GM21723 (cell line): ENCODE results near the gene CTXND1.

Experiments
- ATAC-seq: cut with Tn5 transposase; IDR thresholded peaks from one replicate; pipeline ENCODE4 v1.9.1; 2021; ENCODE audit warnings: mild to moderate bottlenecking, moderate library complexity; ENCODE audit not compliant: unreplicated experiment

Gene CTXND1

GRCh38 chr15:80183886-80184285 lies 68.1 kb downstream of the CTXND1 start:
- ATAC-seq, result no peak

DNA sequence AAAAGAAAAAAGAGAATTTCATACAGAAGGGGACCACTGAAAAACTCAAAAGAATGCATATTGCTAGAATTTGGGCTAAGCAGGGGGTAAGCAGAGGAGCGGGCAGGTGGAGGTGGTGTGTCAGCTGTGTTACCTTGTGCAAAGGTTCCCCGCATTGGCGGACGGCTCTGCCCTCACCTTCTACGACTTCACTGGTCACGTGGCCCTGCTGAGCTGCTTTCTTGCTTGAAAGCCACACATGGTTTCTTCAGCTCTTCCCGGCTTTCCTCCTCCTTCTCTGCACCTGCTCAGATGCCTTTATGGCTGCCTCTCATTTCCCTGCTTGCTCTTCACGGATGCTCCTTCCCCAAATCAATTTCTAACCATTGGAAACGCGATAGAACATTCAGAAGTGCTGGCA lies 68.7 kb downstream of the CTXND1 start:
- ATAC-seq, result no peak

DNA sequence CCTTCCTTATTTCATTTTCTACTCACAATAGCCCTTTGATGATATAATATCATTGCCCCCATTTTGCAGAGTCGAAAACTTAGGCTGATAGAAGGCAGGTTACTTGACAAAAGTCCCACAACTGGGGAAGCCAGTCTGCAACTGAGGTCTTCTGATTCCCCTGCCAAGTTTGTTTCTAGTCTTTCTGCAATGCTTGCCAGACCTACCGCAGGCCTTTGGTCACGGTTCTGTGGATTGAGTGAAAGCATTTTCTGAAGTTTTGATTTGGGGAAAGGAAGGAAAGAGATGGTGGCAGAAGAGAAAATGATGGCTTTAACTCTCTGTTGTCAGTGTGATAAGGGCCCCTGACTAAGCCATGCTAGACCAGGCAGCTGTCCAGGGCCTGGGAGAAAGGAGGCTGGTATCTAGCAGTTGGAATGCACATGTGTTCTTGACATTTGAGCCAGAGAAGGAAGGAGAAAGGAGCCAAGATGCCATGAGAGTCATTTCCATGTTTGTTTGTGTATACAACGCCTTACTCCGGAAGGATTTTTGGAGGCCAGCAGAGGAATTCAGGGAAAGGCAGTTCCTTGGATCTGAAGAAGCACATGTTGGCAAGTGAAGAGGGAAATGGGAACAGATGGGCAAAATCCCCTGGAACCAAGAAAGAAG lies 69.3 kb downstream of the CTXND1 start:
- no peak for ATAC-seq

GRCh38 chr15:80180986-80181385 lies 71.0 kb downstream of the CTXND1 start:
- no peak for ATAC-seq

DNA sequence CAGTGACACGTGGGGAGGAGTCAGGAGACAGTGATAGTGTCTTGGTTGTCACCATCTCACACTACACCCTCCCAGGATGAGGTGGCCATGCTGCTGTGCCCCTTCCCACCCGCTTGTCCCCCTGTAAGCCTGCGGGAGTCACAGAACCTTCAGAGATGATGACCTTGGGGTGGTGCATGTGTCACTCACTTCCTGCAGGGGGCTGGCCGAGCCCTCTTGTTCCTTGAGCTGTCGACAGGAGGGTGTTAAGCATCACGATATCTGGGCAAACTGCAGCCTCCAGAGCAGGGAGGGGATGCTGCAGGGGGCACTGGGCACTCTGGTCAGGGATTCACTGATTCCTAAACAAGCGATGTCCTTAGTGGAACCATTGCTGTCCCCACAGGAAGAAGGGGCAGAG lies 71.5 kb downstream of the CTXND1 start:
- no peak for ATAC-seq

- no peak for ATAC-seq
These were observed 72.1 kb downstream of the CTXND1 start for GRCh38 chr15:80179935-80180334.

- ATAC-seq, result no peak
These were observed 72.8 kb downstream of the CTXND1 start for GRCh38 chr15:80179025-80179759.

DNA sequence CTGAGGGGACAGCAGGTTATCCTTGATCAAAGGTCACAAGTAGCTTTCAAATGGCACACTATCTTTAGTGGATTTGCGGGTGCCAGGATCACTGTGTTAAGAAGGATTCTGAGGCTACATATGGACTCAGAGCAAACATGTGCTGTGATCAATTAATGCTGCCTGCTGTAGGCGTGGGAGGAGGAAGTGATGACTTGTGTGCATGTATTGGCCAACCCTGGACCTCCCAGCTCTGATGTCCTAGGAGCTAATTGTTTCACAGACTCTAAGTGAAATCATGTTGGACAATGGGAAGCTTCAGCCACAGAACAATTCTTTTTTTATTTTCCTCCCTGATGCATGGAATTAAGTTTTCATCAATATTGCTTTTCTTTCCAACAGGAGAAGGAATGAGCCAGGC lies 74.9 kb downstream of the CTXND1 start:
- no peak for ATAC-seq

DNA sequence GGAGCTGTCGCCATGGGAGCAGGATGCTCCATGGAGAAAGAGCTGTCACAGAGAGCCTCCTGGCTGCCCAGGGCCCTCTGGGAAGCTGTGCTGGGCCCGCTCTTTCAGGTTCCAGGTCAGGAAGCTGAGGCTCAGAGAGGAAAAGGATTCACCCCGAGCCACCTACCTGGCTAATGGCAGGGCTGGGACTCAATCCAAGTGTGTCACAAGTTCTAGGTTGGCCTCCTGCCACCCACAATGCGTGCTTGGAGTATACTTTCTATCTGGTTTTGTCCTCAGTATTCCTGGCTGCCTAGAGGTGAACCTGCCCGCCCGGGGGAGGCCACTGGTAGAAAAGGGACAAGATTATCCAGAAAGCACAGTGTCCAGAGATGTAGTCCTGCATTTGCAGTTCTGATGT lies 75.6 kb downstream of the CTXND1 start:
- no peak for ATAC-seq

GRCh38 chr15:80175436-80175835 lies 76.6 kb downstream of the CTXND1 start:
- no peak for ATAC-seq

DNA sequence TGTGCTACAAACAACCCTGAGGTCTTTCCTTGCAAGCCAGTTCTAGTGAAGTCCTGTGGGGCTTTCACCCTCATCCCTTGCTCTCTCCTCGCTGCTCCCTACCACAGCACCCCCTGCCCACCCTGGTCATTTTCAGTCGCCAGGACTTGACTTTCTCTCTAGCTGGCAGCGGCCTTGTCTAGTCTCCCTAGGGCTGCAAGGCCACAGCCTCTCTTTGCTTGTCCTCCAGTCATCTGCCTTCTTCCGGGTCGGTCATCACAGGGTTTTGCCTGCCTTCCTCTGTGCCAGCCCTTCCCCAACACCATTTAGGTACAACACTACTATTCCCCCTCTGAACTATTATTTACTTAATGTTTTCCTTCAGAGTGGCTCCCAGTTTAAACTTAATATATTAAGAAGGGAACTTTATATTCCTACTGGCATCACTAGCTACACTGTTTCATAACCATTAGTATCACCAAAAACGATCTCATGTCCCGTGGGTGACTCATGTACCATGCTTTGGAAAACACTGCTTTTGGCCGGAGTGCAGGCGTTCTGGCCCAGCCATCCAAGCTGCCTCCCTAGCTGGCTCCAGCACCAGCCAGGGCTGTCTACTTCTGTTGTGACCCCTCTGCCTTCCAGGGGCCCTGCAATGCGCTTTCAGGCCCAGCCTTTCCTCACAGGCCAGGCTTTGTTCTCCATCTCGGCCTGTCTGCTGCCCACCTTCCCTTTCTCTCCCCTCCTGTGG lies 77.8 kb downstream of the CTXND1 start:
- no peak for ATAC-seq

- no peak for ATAC-seq
These were observed 78.8 kb downstream of the CTXND1 start for GRCh38 chr15:80173022-80173759.

- ATAC-seq, result no peak
These were observed 79.6 kb downstream of the CTXND1 start for GRCh38 chr15:80172401-80172800.

DNA sequence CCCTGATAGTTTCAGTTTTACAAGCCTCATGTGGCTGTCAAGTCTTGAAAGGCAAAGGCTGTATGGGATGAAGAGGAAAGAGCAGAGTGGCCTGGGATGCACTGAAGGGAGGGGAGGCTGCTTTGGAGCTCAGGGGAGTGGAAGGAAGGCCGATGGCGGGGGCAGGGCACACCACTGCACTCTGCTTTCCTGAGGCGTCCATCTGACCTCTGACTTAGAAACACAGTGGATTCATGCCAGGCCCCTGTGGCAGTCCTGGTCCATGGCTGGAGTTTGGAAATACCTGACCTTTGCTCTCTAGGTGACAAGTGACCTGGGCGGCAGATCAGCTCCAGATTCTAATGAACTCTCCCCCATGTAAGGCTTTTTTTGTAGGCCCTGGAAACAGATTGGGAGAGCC lies 80.2 kb downstream of the CTXND1 start:
- ATAC-seq, result no peak

DNA sequence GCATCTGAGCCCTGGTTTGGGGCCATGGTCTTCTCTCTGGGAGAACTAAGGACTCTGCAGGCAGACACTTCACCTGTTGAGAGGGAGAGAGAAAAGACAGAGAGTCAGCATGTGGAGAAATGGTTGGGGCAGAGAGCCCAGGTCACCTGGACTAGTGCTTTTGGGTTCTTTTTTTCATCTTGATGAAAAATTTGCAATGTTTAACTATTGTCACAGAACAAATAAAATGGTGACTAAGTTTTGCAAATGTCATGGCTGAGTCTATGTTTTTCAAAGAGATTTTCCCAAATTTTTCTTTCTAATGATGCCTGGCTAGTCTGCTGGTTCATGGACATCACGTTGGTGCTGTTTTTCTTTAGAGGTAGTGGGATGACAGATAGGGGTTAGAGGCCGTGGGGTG lies 81.4 kb downstream of the CTXND1 start:
- no peak for ATAC-seq

GRCh38 chr15:80169768-80170357 lies 82.2 kb downstream of the CTXND1 start:
- no peak for ATAC-seq

- no peak for ATAC-seq
These were observed 83.6 kb downstream of the CTXND1 start for GRCh38 chr15:80168421-80168820.

DNA sequence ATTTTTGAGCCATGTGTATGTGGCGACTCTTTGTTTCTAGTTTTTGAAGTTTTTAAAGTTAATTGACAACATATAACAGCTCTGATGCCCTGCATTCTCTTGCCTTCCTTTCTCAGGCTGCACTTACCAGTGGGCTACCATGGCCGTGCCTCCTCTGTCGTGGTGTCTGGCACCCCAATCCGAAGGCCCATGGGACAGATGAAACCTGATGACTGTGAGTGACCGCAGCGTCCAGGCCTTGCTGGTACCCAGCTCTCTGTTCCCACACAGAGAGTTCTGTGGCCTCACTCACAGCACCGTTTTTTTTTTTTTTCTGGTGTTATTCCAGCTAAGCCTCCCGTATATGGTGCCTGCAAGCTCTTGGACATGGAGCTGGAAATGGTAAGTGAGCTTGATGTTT lies 84.1 kb downstream of the CTXND1 start:
- ATAC-seq, result no peak

DNA sequence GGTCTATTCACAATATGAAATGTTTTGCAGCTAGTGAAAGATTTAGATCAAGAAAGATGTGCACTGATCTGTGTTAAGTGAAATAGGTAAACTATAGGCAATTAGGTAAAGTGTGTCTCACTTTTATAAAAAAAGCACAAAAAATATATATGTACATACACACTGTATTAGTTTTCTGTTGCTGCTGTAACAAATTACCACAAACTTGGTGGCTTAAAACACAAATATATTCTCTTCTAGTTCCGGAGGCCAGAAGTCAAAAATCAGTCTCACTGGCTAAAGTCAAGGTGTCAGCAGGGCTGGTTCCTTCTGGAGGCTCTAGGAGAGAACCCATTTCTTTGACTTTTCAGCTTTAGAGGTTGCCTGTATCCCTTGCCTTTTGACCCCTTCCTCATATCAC lies 88.1 kb downstream of the CTXND1 start:
- ATAC-seq, result no peak

DNA sequence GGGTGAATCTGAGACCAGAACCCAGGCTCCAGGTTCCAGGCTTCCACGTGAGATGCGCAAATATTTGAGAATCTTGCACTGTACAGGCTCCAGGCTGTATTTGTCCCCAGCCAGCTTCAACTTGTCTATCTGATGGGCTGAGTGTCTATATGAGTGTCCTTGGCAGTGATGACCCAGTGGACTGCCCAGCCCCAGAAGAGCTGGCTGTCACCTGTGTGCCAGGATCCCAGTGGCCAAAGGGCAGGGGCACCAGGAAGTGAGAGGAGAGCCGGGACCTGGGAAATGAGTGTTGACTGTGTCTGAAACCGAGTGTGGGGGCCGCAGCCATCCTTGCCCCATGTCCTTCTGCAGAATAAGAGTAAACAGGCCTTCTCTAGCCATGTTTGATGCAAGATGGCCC lies 88.8 kb downstream of the CTXND1 start:
- ATAC-seq, result no peak

DNA sequence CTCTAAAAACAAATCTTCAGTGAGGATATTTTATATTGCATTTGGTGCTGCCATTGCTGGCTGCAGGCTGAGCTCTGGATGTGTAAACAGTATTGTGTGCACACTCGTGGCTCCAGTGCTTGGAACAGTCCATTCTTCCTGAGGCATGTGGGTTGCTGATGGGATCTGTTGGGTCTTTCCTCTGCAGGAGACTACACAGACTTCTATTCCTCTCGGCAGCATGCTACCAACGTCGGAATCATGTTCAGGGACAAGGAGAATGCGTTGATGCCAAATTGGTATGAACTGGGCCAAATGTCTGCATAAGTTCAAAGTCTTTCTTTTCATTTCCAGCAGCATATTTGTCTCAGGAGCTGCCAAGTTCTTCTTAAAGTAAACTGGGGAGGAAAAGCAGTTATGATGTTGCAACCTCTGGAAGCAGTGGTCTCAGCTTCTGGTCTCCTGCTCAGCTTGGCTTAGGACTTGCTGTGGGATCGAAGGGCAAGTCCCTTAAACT lies 89.9 kb downstream of the CTXND1 start:
- no peak for ATAC-seq
